ENCODE measurements around the gene AOX1. TPM values are rescaled to one million over a fixed set of nuclear protein-coding genes. Genes with fewer than 3 reads are reported as not detected.

Gene AOX1
- total and polyA plus RNA-seq, 2 of the 8 experiments (the other 6 are each of a cell fraction or from before 2014, with no cell fraction given): 5.6 to 8.3 TPM

GRCh38 chr2:200614249-200614648 is 28.4 kb downstream of the AOX1 start:
- DNase-seq (ENCODE audit: low read depth in 1 of 2, low spot score in 2 of 2) (no peak), FAIRE-seq (no peak)
- no peaks in the 10 kb centered on the region for H3K79me1 ChIP-seq (ENCODE audit: low read depth, low read length)
- H3K23ac ChIP-seq (ENCODE audit: insufficient read length): no peak overlapping the region
- H3K27me3 ChIP-seq (replicated peaks in 1 of 4; ENCODE audit: control insufficient read depth in 3 of 4, extremely low read depth in 1 of 4, insufficient read depth in 3 of 4, low read length in 3 of 4): no peaks in the 10 kb centered on the region
- no peak overlapping the region for H2BK15ac ChIP-seq (ENCODE audit: low read length)
- H3K4me1 ChIP-seq (replicated peaks in 1 of 4; ENCODE audit: control insufficient read depth in 3 of 4, insufficient read depth in 4 of 4, low read length in 3 of 4): no peaks in the 10 kb centered on the region
- H3K4me3 ChIP-seq (ENCODE audit: extremely low read depth in 1 of 4, insufficient read depth in 2 of 4, low read depth in 3 of 4, low read length in 4 of 4): no peak overlapping the region
- no peak overlapping the region for H2BK12ac ChIP-seq (ENCODE audit: low read depth, low read length)
- no peak overlapping the region for H3K27ac ChIP-seq (ENCODE audit: low read depth, low read length)
- 94% methylated on average over 2 of the region's 2 CpGs; no CpG with 5 or more reads in 1 of the 2 experiments for WGBS, 2 experiments (ENCODE audit: extremely low coverage in 1 of 2, insufficient coverage in 1 of 2, insufficient read length in 1 of 2, insufficient replicate concordance in 2 of 2, low coverage in 1 of 2, low lambda C conversion rate in 2 of 2, missing lambda C conversion rate in 1 of 2)
- no peak overlapping the region for H2AK5ac ChIP-seq (ENCODE audit: low read depth, low read length)
- no peak overlapping the region for H3K56ac ChIP-seq (replicated peaks; ENCODE audit: insufficient read length, low read depth, low read length)
- no peak overlapping the region for H3K9ac ChIP-seq (replicated peaks in 1 of 4; ENCODE audit: extremely low read depth in 1 of 4, low read depth in 3 of 4, low read length in 3 of 4)
- H4K5ac ChIP-seq (ENCODE audit: insufficient read length, low read depth, low read length): no peak overlapping the region
- H2BK120ac ChIP-seq (replicated peaks; ENCODE audit: low read depth, low read length): no peak overlapping the region
- H3K14ac ChIP-seq (ENCODE audit: insufficient read length): no peak overlapping the region
- no peak overlapping the region for H2BK5ac ChIP-seq (ENCODE audit: low read depth, low read length)
- H4K8ac ChIP-seq (ENCODE audit: extremely low read depth, insufficient read depth, low read length): no peak overlapping the region
- no peaks in the 10 kb centered on the region for H3K23me2 ChIP-seq (ENCODE audit: low read depth, low read length)
- H4K91ac ChIP-seq (replicated peaks; ENCODE audit: insufficient read length, low read length): no peak overlapping the region
- no peak overlapping the region for H2AFZ ChIP-seq (ENCODE audit: low read length)
- ChIA-PET POLR2A (ENCODE audit: partially characterized antibody) (no interaction called here), CTCF (ENCODE audit: partially characterized antibody) (interaction anchor here (0.8 to 4.9 kb wide), 7 partner anchors 11 to 66 kb away, joined by 3 to 34 read pairs (median 5); partner anchors contain the start of gene AOX1)
- no peaks in the 10 kb centered on the region for H3K79me2 ChIP-seq (ENCODE audit: control insufficient read depth in 1 of 2, insufficient read depth in 2 of 2, low read length in 2 of 2)
- H3K36me3 ChIP-seq (ENCODE audit: control insufficient read depth in 2 of 4, insufficient read depth in 4 of 4, low read length in 3 of 4): no peaks in the 10 kb centered on the region
- H3K18ac ChIP-seq (ENCODE audit: extremely low read depth, low read length): no peak overlapping the region
- H3K4ac ChIP-seq (replicated peaks; ENCODE audit: insufficient read length, low read depth, low read length): no peak overlapping the region
- no peak for TF ChIP-seq ZNF274 (IDR thresholded peaks at IDR 0.05; ENCODE audit: borderline replicate concordance, extremely low read depth, low read length)
- no peak for TF ChIP-seq CHD1 (IDR thresholded peaks at IDR 0.05; ENCODE audit: low read depth, low read length)
- no peak for TF ChIP-seq CTCF (IDR thresholded peaks at IDR 0.05; ENCODE audit: control extremely low read depth in 1 of 3, insufficient read depth in 1 of 3, low read depth in 1 of 3, low read length in 3 of 3)
- no peak for TF ChIP-seq TAF1 (IDR thresholded peaks at IDR 0.05; ENCODE audit: low read depth, low read length)
- no peak for TF ChIP-seq CBX8 (IDR thresholded peaks at IDR 0.05; ENCODE audit: borderline replicate concordance, low read depth, low read length)
- TF ChIP-seq HDAC2 (IDR thresholded peaks at IDR 0.05; ENCODE audit: borderline replicate concordance in 1 of 2, low read depth in 2 of 2, low read length in 2 of 2): no peak
- TF ChIP-seq POLR2AphosphoS5 (IDR thresholded peaks at IDR 0.05; ENCODE audit: low read depth, low read length): no peak
- no peak for TF ChIP-seq CHD2 (IDR thresholded peaks at IDR 0.05; ENCODE audit: low read length)
- no peak for TF ChIP-seq TEAD4 (IDR thresholded peaks at IDR 0.05; ENCODE audit: low read depth, low read length)
- no peak for TF ChIP-seq SAP30 (IDR thresholded peaks at IDR 0.05; ENCODE audit: insufficient read depth, insufficient replicate concordance, low read length)
- no peak for TF ChIP-seq MAFK (IDR thresholded peaks at IDR 0.05; ENCODE audit: low read depth, low read length)
- H3K4me2 ChIP-seq (ENCODE audit: insufficient read depth in 1 of 2, low read depth in 2 of 2, low read length in 2 of 2): no peak overlapping the region
- H3K9me3 ChIP-seq (ENCODE audit: insufficient read depth in 2 of 2, low read depth in 1 of 2, low read length in 1 of 2): no peaks in the 10 kb centered on the region
- H2BK20ac ChIP-seq (ENCODE audit: low read length): no peak overlapping the region
- peaks cover 0 to 2% of the 10 kb centered on the region in 2 experiments for H4K20me1 ChIP-seq (replicated peaks in 1 of 2; ENCODE audit: control insufficient read depth in 1 of 2, insufficient read depth in 2 of 2, low read length in 2 of 2)
